SK-N-MC (cell line): ENCODE measurements around the gene SLC35B2.

ENCODE experiments used
- EZH2 ChIP-seq: fragments of 200-600 bp; sonication (generic); IDR thresholded peaks from one replicate; pipeline ENCODE4 v1.6.1; 2017; ENCODE audit warnings: antibody characterized with exemption
- POLR2AphosphoS5 ChIP-seq: IDR thresholded peaks from 2 replicates; pipeline ENCODE4 v1.6.1; 2012; ENCODE audit warnings: mild to moderate bottlenecking, low read depth, low read length, borderline replicate concordance

GRCh38 chr6:44228031-44228430 is 29.3 kb downstream of the SLC35B2 start:
- TF ChIP-seq EZH2: no peak
- TF ChIP-seq POLR2AphosphoS5: no peak
